Thoracic aorta (tissue), 2 donors: Measurements from ENCODE around the gene MYO1E. TPM values are rescaled to one million over a fixed set of nuclear protein-coding genes. Genes with fewer than 3 reads are reported as not detected.
"Not testable (repeated sequence)": the region's sequence is repeated elsewhere in the genome, so short reads cannot be mapped to it uniquely, and the experiment has no call there.

ENCODE experiments used
- ATAC-seq: fragments of 150-250 bp; one replicate; pipeline ENCODE4 v1.8.0; 2017; ENCODE audit warnings: low read depth; ENCODE audit not compliant: insufficient number of reproducible peaks, low FRiP score
- DNase-seq: peaks from one replicate; pipeline ENCODE4 v3.0.0-alpha.2; 2020; ENCODE audit warnings: low spot score
- H3K27ac ChIP-seq, 2 donors: fragments of 200-600 bp; sonication (generic); 1 replicate in 1 of 2; 2 replicates in 1 of 2; pipeline ENCODE4 v1.5.1; 2016; ENCODE audit warnings: mild to moderate bottlenecking in 2 of 2, moderate library complexity in 2 of 2
- H3K27me3 ChIP-seq: fragments of 200-600 bp; sonication (generic); replicated peaks from 2 replicates; pipeline ENCODE4 v1.6.0; 2016; ENCODE audit warnings: mild to moderate bottlenecking; ENCODE audit not compliant: insufficient read depth
- H3K36me3 ChIP-seq: fragments of 200-600 bp; sonication (generic); one replicate; pipeline ENCODE4 v1.5.1; 2016
- H3K4me1 ChIP-seq, 2 donors: fragments of 200-600 bp; sonication (generic); 1 replicate in 1 of 2; 2 replicates in 1 of 2; pipeline versions ENCODE4 v1.5.1 to v1.6.0; 2016; ENCODE audit warnings: low read depth in 2 of 2, mild to moderate bottlenecking in 1 of 2; ENCODE audit not compliant: control insufficient read depth in 1 of 2
- H3K4me3 ChIP-seq: fragments of 200-600 bp; sonication (generic); 2 replicates; pipeline ENCODE4 v1.5.1; 2016; ENCODE audit warnings: mild to moderate bottlenecking
- H3K9me3 ChIP-seq: fragments of 200-600 bp; sonication (generic); 2 replicates; pipeline ENCODE4 v1.5.1; 2016
- CTCF ChIP-seq: fragments of 200-600 bp; sonication (generic); IDR thresholded peaks from one replicate; pipeline ENCODE4 v1.5.1; 2019; ENCODE audit warnings: antibody characterized with exemption
- total RNA-seq, 2 donors: library from RNA; depleted of rRNA; stranded (reverse); fragments of >200 nt; gene quantifications; one replicate each; pipeline versions ENCODE4 v1.1.0 to v1.2.3, GENCODE V29; 2016

The MYO1E gene
- total RNA-seq, 2 donors from 2014 or later: 56.2 to 121 TPM

DNA sequence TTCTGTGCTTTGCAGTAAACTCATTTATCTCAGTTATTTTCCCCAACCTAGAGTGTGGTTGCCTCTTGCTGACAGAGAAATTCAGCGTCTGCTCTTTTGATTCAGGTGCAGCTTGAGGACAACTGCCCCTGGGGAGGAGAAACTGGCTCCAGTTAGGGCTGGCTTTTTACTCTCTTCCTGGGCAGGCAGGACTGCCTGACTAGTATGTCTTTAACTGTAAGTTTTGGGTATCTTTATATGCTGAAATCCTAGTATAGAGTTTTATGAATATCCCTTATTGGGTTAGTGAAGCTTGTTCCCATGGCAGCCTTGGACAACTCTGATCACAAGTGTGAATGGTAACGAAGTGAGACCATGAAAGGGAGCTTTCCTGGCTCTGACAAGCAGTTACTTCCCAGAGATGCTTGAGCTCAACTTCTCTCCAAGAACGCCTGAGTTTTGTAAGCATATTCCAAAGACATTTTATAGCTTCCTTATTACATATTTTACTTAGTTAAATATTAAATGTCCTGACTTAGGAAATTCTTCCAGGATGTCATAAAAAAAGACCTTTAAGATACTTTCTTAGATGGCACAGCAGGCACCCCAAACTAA lies 240.6 kb downstream of the MYO1E start:
- H3K9me3 ChIP-seq: peaks cover 20% of the 10 kb centered on the region
- TF ChIP-seq CTCF: no peak
- ATAC-seq: no peak
- peaks cover 12% of the 10 kb centered on the region for H3K36me3 ChIP-seq
- H3K4me1 ChIP-seq: no peaks in the 10 kb centered on the region
- no peaks in the 10 kb centered on the region for H3K27me3 ChIP-seq
- DNase-seq: no peak
- H3K4me3 ChIP-seq: no peak overlapping the region
- H3K27ac ChIP-seq: no peak overlapping the region

DNA sequence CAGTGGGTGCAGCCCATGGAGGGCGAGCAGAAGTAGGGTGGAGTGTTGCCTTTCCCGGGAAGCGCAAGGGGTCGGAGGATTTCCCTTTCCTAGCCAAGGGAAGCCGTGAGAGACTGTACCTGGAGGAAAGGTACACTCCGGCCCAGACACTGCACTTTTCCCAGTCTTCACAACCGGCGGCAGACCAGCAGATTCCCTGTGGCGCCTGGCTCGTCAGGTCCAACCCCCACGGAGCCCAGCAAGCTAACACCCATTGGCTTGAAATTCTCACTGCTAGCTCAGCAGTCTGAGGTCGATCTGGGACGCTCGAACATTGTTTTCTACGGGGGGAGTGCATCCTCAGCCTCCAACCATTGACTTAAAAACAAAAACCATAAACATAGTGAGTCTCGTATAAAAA lies 241.2 kb downstream of the MYO1E start:
- no peak for ATAC-seq
- TF ChIP-seq CTCF: no peak

GRCh38 chr15:59127255-59127654 lies 245.4 kb downstream of the MYO1E start:
- not testable (repeated sequence) for H3K27me3 ChIP-seq, DNase-seq, H3K4me1 ChIP-seq, H3K27ac ChIP-seq, H3K36me3 ChIP-seq, H3K4me3 ChIP-seq, ATAC-seq
- peaks cover 23% of the 10 kb centered on the region for H3K9me3 ChIP-seq

More for the DNA sequence above, 241.2 kb downstream of the MYO1E start:
- no peak for DNase-seq
- Histone ChIP-seq H3K4me3 (no peak overlapping the region), H3K27me3 (no peaks in the 10 kb centered on the region), H3K9me3 (peaks cover 20% of the 10 kb centered on the region), H3K27ac (no peak overlapping the region), H3K36me3 (peaks cover 6% of the 10 kb centered on the region), H3K4me1 (no peaks in the 10 kb centered on the region)

GRCh38 chr15:59125683-59126082 lies 247.0 kb downstream of the MYO1E start:
- peaks cover 23% of the 10 kb centered on the region for H3K9me3 ChIP-seq
- H3K4me3 ChIP-seq, H3K36me3 ChIP-seq, H3K27me3 ChIP-seq, H3K4me1 ChIP-seq, ATAC-seq, DNase-seq, H3K27ac ChIP-seq: not testable (repeated sequence)

DNA sequence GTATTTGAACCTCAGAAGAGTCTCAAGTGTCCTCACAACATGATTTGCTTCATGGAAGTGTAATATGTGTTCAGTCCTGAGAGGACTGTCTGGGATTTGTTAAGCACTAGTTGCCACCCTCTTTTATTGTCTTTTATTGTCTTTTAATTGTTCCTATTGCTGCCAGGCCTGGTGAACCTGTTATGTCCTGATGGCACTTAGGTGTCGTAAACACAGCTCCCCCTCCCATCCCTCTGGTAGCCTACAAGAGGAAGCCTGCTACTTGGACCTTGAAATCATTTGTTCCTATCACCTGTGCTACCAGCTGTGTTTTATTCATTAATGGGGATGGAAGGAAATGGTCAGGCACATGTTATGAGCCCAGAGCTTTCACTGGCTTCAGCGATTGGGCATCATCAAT lies 248.4 kb downstream of the MYO1E start:
- ATAC-seq (no peak), DNase-seq (no peak)
- no peak for TF ChIP-seq CTCF

GRCh38 chr15:59120937-59121336 lies 251.7 kb downstream of the MYO1E start:
- Histone ChIP-seq H3K4me3 (no peak overlapping the region), H3K36me3 (no peaks in the 10 kb centered on the region), H3K27me3 (no peaks in the 10 kb centered on the region), H3K4me1 (no peaks in the 10 kb centered on the region), H3K9me3 (peaks cover 2% of the 10 kb centered on the region), H3K27ac (no peak overlapping the region)
- no peak for TF ChIP-seq CTCF
- DNase-seq (no peak), ATAC-seq (no peak)

More for the DNA sequence above, 248.4 kb downstream of the MYO1E start:
- Histone ChIP-seq H3K36me3 (no peaks in the 10 kb centered on the region), H3K4me3 (no peak overlapping the region), H3K27ac (no peak overlapping the region), H3K27me3 (no peaks in the 10 kb centered on the region), H3K4me1 (no peaks in the 10 kb centered on the region), H3K9me3 (peaks cover 13% of the 10 kb centered on the region)
